PC-9 (cell line): ENCODE data around the gene RBMS3.

Source experiments
- CTCF ChIP-seq: fragments of 200-600 bp; sonication (generic); conservative IDR thresholded peaks from 2 replicates; pipeline ENCODE4 v1.6.1; 2017; ENCODE audit warnings: mixed run types, antibody characterized with exemption, mild to moderate bottlenecking, moderate library complexity
- EZH2 ChIP-seq: fragments of 200-600 bp; sonication (generic); IDR thresholded peaks from 2 replicates; pipeline ENCODE4 v1.8.0; 2017; ENCODE audit warnings: antibody characterized with exemption, low read depth

- TF ChIP-seq CTCF (no peak), EZH2 (no peak)
Measured at GRCh38 chr3:29758434-29759322, 477.8 kb downstream of the RBMS3 start.
